ENCODE measurements around the gene CPNE6. TPM values are rescaled to one million over a fixed set of nuclear protein-coding genes. Genes with fewer than 3 reads are reported as not detected.

The CPNE6 gene
- total RNA-seq, 4 donors from 2014 or later: 0.29 TPM; not detected in 3

- H3K36me3 ChIP-seq: no peaks in the 10 kb centered on the region
- DNase-seq: peak; percentile 75 to 87
- H3K4me3 ChIP-seq (replicated peaks in 1 of 3): no peak overlapping the region
- H3K27me3 ChIP-seq: no peaks in the 10 kb centered on the region
- no peaks in the 10 kb centered on the region for H3K9me3 ChIP-seq
- peaks cover 12 to 18% of the 10 kb centered on the region in 2 donors for H3K4me1 ChIP-seq
- peak overlapping the region in 1 of 3 donors; percentile 49 for H3K27ac ChIP-seq
- intact Hi-C loops (cut with DNase I): no loop called here
- TF ChIP-seq POLR2A (IDR thresholded peaks at IDR 0.05) (no peak), CTCF (IDR thresholded peaks at IDR 0.05) (no peak)
- 35 to 39% methylated on average over 6 to 7 of the region's 7 CpGs for WGBS, 2 donors
Measured at GRCh38 chr14:24072436-24072835, 1.1 kb downstream of the CPNE6 start.

DNA sequence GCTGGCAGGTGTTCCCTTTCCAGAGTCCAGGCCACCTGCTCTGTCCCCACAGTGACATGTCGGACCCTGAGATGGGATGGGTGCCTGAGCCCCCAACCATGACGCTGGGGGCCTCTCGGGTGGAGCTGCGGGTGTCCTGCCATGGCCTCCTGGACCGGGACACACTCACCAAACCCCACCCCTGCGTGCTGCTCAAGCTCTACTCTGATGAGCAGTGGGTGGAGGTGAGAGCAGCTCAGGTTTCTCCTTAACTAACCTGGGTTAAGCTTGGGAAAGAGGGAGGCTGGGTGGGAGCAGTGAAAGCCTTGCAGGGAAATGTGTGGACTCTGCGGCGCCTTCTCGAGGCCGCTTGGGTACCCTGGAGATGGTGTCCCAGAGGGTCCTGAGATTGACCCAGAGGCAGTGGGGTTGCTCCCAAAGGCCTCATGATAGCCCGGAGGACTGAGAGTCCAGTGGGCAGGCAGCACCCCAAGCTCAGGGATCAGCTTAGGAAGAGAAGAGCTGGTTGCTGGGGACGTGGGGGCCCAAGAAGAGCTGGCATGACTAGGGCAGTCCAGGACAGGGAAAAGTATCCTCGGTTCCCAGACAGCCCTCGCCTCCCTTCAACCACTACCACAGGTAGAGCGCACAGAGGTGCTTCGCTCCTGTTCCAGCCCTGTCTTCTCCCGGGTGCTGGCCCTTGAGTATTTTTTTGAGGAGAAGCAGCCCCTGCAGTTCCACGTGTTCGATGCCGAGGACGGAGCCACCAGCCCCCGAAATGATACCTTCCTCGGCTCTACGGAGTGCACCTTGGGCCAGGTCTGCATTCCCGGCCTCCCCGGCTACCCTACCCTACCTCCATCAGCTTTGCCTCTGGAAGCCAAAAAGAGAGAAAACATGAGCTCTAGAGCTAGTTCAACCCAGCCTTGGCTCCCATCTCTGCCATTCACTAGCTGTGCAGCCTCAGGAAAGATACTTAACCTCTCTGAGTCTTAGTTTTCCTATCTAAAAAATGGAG is 1.8 kb downstream of the CPNE6 start:
- peaks cover 12 to 18% of the 10 kb centered on the region in 2 donors for H3K4me1 ChIP-seq
- H3K4me3 ChIP-seq (replicated peaks in 1 of 3): no peak overlapping the region
- intact Hi-C loops (cut with DNase I): no loop called here
- no peaks in the 10 kb centered on the region for H3K36me3 ChIP-seq
- DNase-seq: peak; percentile 35 to 58
- WGBS, 2 donors: 73 to 74% methylated on average over 23 to 24 of the region's 26 CpGs
- H3K9me3 ChIP-seq: no peaks in the 10 kb centered on the region
- peak overlapping the region in 1 of 3 donors; percentile 49 for H3K27ac ChIP-seq
- TF ChIP-seq CTCF (IDR thresholded peaks at IDR 0.05) (no peak), POLR2A (IDR thresholded peaks at IDR 0.05) (no peak)
- H3K27me3 ChIP-seq: no peaks in the 10 kb centered on the region

DNA sequence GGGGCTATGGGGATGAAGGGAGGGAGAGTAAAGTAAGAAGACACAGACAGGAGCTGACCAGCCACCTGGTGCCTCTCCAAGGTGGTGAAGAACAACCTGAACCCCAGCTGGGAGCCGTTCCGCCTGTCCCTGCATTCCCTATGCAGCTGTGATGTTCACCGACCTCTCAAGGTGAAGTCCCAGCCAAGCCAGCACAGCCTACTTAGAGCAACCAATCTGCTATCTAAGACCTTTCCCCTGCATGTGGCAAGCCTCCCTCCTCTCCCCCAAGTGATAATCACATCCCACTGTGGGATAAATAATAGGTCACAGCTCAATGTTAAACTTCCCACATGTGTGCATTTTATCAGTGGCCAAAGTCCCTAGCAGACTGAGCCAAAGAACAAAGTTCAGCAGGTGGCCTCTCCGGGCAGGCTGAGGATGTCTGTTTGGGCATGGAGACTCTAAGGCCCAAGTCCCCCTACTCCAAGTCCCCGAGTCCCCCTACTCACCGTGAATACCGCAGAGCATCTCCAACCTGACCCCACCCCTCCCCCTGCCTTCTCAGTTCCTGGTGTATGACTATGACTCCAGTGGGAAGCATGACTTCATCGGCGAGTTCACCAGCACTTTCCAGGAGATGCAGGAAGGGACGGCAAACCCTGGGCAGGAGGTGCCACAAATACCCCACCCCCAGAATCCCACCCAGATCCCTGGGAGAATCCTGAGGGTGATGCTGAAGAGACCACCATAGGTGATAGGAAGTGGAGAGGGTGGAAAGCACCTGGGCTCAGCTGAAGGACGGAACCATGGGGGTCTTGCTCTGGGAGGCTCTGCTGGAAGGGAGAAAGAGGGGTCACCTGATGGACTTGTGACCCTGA is 3.5 kb downstream of the CPNE6 start:
- Histone ChIP-seq H3K27me3 (no peaks in the 10 kb centered on the region), H3K27ac (no peak overlapping the region), H3K36me3 (no peaks in the 10 kb centered on the region), H3K4me3 (replicated peaks in 1 of 3) (no peak overlapping the region), H3K9me3 (no peaks in the 10 kb centered on the region), H3K4me1 (peaks cover 12 to 18% of the 10 kb centered on the region in 2 donors)
- WGBS, 2 donors: 77 to 87% methylated on average over 11 of the region's 11 CpGs
- intact Hi-C loops (cut with DNase I): no loop called here
- TF ChIP-seq POLR2A (IDR thresholded peaks at IDR 0.05) (no peak), CTCF (IDR thresholded peaks at IDR 0.05) (no peak)
- DNase-seq: no peak

DNA sequence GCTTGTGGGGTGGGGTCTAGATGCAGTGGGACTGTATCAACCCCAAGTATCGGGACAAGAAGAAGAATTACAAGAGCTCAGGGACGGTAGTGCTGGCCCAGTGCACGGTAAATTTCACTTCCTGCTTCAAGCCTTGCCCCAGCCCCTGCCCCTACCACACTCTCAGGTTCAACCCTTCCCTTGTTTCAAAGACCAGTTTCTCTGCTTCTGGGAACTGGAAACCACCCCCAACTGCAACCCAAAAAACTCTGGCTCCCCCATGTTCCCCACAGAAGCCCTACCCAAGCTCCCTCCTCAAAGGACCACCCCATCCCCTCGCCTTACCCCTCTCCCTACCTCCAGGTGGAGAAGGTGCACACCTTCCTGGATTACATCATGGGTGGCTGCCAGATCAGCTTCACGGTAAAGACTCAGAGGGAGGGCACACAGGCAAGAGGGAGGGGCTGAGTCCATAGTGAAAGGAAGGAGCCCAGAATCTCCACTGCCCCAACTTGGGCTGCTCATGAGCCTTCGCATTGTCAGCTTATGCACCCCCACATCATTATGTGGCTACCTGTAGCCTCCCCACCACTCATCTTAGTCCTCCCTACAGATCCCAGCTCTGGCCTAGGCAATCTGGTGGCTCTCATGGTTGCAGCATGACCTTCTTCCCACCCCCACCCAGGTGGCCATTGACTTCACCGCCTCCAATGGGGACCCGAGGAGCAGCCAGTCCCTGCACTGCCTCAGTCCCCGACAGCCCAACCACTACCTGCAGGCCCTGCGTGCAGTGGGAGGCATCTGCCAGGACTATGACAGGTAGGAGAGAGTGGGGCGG is 4.3 kb downstream of the CPNE6 start:
- 71 to 74% methylated on average over 11 of the region's 11 CpGs for WGBS, 2 donors
- Histone ChIP-seq H3K9me3 (no peaks in the 10 kb centered on the region), H3K27me3 (no peaks in the 10 kb centered on the region), H3K4me1 (peaks cover 17 to 23% of the 10 kb centered on the region in 2 donors), H3K27ac (no peak overlapping the region), H3K36me3 (no peaks in the 10 kb centered on the region), H3K4me3 (replicated peaks in 1 of 3) (no peak overlapping the region)
- TF ChIP-seq POLR2A (IDR thresholded peaks at IDR 0.05): no peak
- TF ChIP-seq CTCF (IDR thresholded peaks at IDR 0.05): no peak
- DNase-seq: no peak
- intact Hi-C loops (cut with DNase I): no loop called here
